Measurements from ENCODE around the gene TMEM132D.

Gene TMEM132D

DNA sequence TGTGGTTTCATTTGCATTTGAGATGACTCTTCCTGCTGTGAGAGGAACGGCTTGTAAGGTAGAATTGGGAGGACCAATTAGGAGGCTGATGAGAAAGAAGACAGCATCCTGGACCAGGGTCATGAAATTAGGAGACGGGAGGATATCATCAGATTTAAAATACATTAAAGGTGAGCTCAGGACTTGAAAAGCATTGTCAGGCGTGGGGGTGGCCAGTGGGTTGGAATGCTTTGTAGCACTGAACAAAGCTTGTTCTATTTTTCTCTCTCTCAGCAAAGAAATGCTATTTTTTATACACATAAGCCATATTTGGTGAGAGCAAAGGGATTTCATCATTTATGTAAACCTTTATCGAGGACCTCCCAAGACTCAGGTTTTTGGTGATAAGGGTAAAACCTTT, 157.5 kb downstream of the TMEM132D start:
- H3K4me3 ChIP-seq (ENCODE audit: low read depth, low read length): no peak overlapping the region
- no peak for DNase-seq (ENCODE audit: low read depth)
- no peak for TF ChIP-seq POLR2A (IDR thresholded peaks at IDR 0.05; ENCODE audit: extremely low read depth, insufficient read length)
- no peak for TF ChIP-seq MYC (IDR thresholded peaks at IDR 0.05; ENCODE audit: low read depth, low read length)
- TF ChIP-seq, protein P1, sequence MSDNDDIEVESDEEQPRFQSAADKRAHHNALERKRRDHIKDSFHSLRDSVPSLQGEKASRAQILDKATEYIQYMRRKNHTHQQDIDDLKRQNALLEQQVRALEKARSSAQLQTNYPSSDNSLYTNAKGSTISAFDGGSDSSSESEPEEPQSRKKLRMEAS (IDR thresholded peaks at IDR 0.05; ENCODE audit: low read depth, low read length): no peak

DNA sequence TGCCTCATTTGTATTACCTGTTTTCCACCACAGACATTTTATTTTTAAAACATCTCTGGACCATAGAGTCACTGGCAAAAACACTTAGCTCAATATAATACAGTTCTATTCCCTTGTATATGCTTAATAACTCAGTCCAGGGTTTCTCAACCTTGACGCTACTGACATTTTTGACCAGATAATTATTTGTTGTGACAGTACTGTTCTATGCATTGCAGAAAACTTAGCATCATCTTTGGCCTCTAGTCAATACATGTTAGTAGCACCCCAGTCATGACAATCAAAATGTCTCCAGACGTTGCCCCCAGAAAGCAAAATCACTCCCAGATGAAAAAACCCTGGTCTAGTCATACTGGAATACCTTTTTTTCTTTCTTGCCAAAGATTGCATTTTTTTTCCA, 174.7 kb downstream of the TMEM132D start:
- DNase-seq (ENCODE audit: low read depth): no peak
- TF ChIP-seq POLR2A (IDR thresholded peaks at IDR 0.05; ENCODE audit: extremely low read depth, insufficient read length) (no peak), MYC (IDR thresholded peaks at IDR 0.05; ENCODE audit: low read depth, low read length) (no peak)
- TF ChIP-seq, protein P2, sequence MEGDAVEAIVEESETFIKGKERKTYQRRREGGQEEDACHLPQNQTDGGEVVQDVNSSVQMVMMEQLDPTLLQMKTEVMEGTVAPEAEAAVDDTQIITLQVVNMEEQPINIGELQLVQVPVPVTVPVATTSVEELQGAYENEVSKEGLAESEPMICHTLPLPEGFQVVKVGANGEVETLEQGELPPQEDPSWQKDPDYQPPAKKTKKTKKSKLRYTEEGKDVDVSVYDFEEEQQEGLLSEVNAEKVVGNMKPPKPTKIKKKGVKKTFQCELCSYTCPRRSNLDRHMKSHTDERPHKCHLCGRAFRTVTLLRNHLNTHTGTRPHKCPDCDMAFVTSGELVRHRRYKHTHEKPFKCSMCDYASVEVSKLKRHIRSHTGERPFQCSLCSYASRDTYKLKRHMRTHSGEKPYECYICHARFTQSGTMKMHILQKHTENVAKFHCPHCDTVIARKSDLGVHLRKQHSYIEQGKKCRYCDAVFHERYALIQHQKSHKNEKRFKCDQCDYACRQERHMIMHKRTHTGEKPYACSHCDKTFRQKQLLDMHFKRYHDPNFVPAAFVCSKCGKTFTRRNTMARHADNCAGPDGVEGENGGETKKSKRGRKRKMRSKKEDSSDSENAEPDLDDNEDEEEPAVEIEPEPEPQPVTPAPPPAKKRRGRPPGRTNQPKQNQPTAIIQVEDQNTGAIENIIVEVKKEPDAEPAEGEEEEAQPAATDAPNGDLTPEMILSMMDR (IDR thresholded peaks at IDR 0.05; ENCODE audit: low read depth, low read length): no peak
- TF ChIP-seq, protein P1 (IDR thresholded peaks at IDR 0.05; ENCODE audit: low read depth, low read length): no peak

DNA sequence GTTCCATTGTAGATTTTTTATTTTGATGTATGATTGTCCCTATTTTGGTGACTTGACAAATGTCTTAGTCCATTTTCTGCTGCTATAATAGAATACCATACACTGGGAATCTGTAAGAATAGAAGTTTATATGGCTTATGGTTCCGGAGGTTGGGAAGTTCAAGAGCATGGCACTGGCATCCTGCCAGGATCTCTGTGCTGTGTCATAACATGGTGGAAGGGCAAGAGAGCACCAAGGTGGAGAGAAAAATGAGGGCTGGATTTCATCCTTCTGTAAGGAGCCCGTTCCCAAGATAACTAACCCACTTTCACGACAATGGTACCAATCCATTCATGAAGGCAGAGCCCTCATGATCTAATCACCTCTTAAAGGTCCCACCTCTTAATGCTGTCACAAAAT, 176.7 kb downstream of the TMEM132D start:
- H3K4me3 ChIP-seq (ENCODE audit: low read depth, low read length): no peak overlapping the region
- TF ChIP-seq POLR2A (IDR thresholded peaks at IDR 0.05; ENCODE audit: extremely low read depth, insufficient read length): no peak
- TF ChIP-seq, protein P2 (IDR thresholded peaks at IDR 0.05; ENCODE audit: low read depth, low read length): no peak
- TF ChIP-seq, protein P1 (IDR thresholded peaks at IDR 0.05; ENCODE audit: low read depth, low read length): no peak
- no peak for TF ChIP-seq MYC (IDR thresholded peaks at IDR 0.05; ENCODE audit: low read depth, low read length)
- DNase-seq (ENCODE audit: low read depth): no peak

More for the DNA sequence above, 174.7 kb downstream of the TMEM132D start:
- no peak overlapping the region for H3K4me3 ChIP-seq (ENCODE audit: low read depth, low read length)

DNA sequence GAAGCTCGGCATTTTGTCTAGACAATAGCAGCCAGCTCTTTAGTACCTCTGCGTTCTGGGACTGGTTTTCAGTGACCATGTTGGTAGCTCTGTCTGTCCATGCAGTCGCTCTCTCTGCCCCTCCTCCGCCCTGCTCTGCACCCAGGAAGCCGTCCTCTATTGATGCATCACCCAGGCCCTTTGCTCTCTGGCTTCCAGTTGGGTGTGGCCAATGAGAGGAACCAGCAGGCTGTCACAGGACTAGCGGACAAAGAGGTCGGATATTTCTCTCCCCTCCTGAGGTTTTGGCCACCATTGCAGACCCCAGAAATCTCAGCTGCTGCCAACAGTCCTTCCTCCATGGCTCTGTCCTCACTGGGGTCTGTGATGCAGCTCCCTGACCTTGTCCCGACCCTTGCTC, 180.6 kb downstream of the TMEM132D start:
- H3K4me3 ChIP-seq (ENCODE audit: low read depth, low read length): no peak overlapping the region
- TF ChIP-seq POLR2A (IDR thresholded peaks at IDR 0.05; ENCODE audit: extremely low read depth, insufficient read length) (no peak), MYC (IDR thresholded peaks at IDR 0.05; ENCODE audit: low read depth, low read length) (no peak)
- TF ChIP-seq, protein P1 (IDR thresholded peaks at IDR 0.05; ENCODE audit: low read depth, low read length): no peak
- TF ChIP-seq, protein P2 (IDR thresholded peaks at IDR 0.05; ENCODE audit: low read depth, low read length): no peak
- DNase-seq (ENCODE audit: low read depth): no peak

DNA sequence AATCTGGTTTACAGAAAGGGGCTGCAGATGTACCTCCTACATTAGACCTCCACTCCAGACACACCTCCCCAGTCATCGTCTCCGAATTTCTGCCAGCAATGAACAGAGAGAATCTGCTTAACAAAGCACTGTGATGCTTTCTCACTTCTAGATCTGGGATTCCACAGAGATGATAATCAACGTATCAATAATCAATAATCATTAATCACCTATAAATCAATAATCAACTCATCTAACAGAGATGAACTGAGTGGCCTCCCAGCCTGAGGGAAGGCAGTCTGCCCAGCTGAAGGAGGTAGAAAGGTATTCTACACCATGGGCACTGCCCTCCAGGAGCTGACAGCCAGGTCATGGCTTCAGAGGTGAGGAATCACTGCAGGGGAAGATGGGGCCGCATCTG, 183.2 kb downstream of the TMEM132D start:
- no peak for DNase-seq (ENCODE audit: low read depth)
- TF ChIP-seq MYC (IDR thresholded peaks at IDR 0.05; ENCODE audit: low read depth, low read length) (no peak), POLR2A (IDR thresholded peaks at IDR 0.05; ENCODE audit: extremely low read depth, insufficient read length) (no peak)
- TF ChIP-seq, protein P1 (IDR thresholded peaks at IDR 0.05; ENCODE audit: low read depth, low read length): no peak
- TF ChIP-seq, protein P2 (IDR thresholded peaks at IDR 0.05; ENCODE audit: low read depth, low read length): no peak
- H3K4me3 ChIP-seq (ENCODE audit: low read depth, low read length): no peak overlapping the region

DNA sequence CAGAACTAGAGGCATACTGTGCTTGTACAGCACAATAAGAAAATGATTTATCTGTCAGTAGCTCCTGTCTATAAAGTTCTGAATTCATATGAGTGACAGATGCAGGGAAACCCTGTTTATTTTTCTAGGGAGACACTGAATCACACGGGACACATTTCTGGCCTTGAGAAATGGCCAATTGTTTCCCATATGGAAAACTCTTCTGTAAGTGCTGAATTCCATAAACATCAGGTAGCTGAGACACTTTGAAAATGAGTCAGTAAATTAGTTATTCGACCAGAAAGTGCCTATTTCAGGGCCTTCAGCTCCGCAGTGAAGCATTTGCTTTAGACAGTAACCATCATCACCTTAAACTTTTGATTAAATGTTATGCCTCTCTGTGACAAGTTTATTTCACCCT, 184.4 kb downstream of the TMEM132D start:
- no peak for TF ChIP-seq MYC (IDR thresholded peaks at IDR 0.05; ENCODE audit: low read depth, low read length)
- TF ChIP-seq POLR2A (IDR thresholded peaks at IDR 0.05; ENCODE audit: extremely low read depth, insufficient read length): no peak
- TF ChIP-seq, protein P2 (IDR thresholded peaks at IDR 0.05; ENCODE audit: low read depth, low read length): no peak
- TF ChIP-seq, protein P1 (IDR thresholded peaks at IDR 0.05; ENCODE audit: low read depth, low read length): no peak

More for the DNA sequence above, 184.4 kb downstream of the TMEM132D start:
- H3K4me3 ChIP-seq (ENCODE audit: low read depth, low read length): no peak overlapping the region
- DNase-seq (ENCODE audit: low read depth): no peak
